Astrocyte of the spinal cord (primary cell): ENCODE data around the gene RGS9BP.
"Not testable (repeated sequence)": the region's sequence is repeated elsewhere in the genome, so short reads cannot be mapped to it uniquely, and the experiment has no call there.

ENCODE experiments used
- DNase-seq: peaks from one replicate; pipeline ENCODE4 v3.0.0; 2011; ENCODE audit warnings: low read depth, low spot score
- H3K4me3 ChIP-seq: 2 replicates; pipeline ENCODE4 v1.5.1; 2011; ENCODE audit warnings: low read depth, mild to moderate bottlenecking, low read length, moderate library complexity
- in situ Hi-C: cut with HindIII; loops from 2 replicates; pipeline ENCODE4 v1.10.0; 2017; ENCODE audit warnings: low sequenced_read_pairs
- TF ChIP-seq, protein P1 (sequence below): IDR thresholded peaks from 2 replicates; pipeline ENCODE4 v1.5.1; 2012; ENCODE audit warnings: low read depth, mild to moderate bottlenecking, low read length, inconsistent platforms

The RGS9BP gene

GRCh38 chr19:32686847-32687475, 11.3 kb downstream of the RGS9BP start:
- TF ChIP-seq, protein P1, sequence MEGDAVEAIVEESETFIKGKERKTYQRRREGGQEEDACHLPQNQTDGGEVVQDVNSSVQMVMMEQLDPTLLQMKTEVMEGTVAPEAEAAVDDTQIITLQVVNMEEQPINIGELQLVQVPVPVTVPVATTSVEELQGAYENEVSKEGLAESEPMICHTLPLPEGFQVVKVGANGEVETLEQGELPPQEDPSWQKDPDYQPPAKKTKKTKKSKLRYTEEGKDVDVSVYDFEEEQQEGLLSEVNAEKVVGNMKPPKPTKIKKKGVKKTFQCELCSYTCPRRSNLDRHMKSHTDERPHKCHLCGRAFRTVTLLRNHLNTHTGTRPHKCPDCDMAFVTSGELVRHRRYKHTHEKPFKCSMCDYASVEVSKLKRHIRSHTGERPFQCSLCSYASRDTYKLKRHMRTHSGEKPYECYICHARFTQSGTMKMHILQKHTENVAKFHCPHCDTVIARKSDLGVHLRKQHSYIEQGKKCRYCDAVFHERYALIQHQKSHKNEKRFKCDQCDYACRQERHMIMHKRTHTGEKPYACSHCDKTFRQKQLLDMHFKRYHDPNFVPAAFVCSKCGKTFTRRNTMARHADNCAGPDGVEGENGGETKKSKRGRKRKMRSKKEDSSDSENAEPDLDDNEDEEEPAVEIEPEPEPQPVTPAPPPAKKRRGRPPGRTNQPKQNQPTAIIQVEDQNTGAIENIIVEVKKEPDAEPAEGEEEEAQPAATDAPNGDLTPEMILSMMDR: no peak

DNA sequence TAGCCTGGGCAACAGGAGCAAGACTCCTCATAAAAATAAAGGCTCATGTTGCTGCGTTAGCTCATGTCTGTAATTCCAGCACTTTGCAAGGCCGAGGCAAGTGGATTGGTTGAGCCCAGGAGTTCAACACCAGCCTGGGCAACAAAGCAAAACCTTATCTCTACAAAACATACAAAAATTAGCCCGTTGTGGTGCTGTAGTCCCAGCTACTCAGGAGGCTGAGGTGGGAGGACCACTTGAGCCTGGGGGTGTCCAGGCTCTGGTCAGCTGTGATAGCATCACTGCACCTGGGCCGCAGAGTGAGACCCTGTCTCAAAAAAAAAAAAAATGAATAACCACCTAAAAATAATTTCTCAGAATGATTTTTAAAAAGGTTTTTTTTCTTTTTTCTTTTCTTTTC, 12.0 kb downstream of the RGS9BP start:
- in situ Hi-C loops: no loop called here
- H3K4me3 ChIP-seq: no peak overlapping the region
- DNase-seq: no peak
- TF ChIP-seq, protein P1: no peak

More at GRCh38 chr19:32686847-32687475, 11.3 kb downstream of the RGS9BP start:
- no peak overlapping the region for H3K4me3 ChIP-seq
- in situ Hi-C loops: no loop called here
- DNase-seq: no peak

GRCh38 chr19:32688311-32688710, 12.7 kb downstream of the RGS9BP start:
- no peak for DNase-seq
- TF ChIP-seq, protein P1: no peak
- no peak overlapping the region for H3K4me3 ChIP-seq
- in situ Hi-C loops: no loop called here

GRCh38 chr19:32691291-32691951, 15.8 kb downstream of the RGS9BP start, which contains the start of gene NUDT19:
NUDT19 (plus strand) TSS chr19:32691821; CDS start chr19:32691961, 140 bp downstream.
- TF ChIP-seq, protein P1: no peak
- peak; percentile 71 for DNase-seq
- peak within 1 kb of the TSS; percentile 52 for H3K4me3 ChIP-seq
- in situ Hi-C loops: no loop called here

DNA sequence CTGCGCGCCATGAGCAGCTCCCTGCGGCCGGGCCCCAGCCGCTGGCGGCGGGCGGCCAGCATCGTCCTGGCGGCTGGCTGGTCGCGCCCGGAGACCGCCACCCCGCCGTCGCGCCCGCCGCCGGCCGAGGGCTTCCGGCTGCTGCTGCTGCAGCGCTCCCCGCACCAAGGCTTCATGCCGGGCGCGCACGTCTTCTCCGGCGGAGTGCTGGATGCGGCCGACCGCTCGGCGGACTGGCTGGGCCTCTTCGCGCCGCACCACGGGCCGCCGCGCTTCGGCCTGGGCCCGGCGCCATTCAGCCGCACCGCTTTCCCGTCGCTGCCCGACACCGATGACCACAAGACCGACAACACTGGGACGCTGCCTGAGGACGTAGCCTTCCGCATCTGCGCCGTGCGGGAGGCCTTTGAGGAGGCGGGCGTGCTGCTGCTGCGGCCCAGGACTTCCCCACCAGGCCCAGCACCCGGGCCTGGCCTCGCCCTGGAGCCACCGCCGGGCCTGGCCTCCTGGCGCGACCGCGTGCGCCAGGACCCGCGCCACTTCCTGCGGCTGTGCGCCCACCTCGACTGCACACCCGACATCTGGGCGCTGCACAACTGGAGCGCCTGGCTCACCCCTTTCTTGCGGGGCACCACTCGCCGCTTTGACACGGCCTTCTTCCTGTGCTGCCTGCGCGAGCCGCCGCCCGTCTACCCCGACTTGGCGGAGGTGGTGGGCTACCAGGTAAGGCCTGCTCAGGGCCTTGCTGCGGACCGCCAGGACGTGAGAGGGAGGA, 16.5 kb downstream of the RGS9BP start:
- DNase-seq: peak; percentile 62

GRCh38 chr19:32692727-32693061, 17.0 kb downstream of the RGS9BP start:
- DNase-seq: no peak
- in situ Hi-C loops: no loop called here
- H3K4me3 ChIP-seq: peak overlapping the region; percentile 52
- TF ChIP-seq, protein P1: no peak

More for the DNA sequence above, 16.5 kb downstream of the RGS9BP start:
- TF ChIP-seq, protein P1: no peak
- H3K4me3 ChIP-seq: peak overlapping the region; percentile 52
- in situ Hi-C loops: no loop called here

- DNase-seq, in situ Hi-C loops, H3K4me3 ChIP-seq: not testable (repeated sequence)
These were observed 17.8 kb downstream of the RGS9BP start for GRCh38 chr19:32693151-32694108.

GRCh38 chr19:32694316-32694715, 18.7 kb downstream of the RGS9BP start:
- DNase-seq, H3K4me3 ChIP-seq, in situ Hi-C loops: not testable (repeated sequence)

DNA sequence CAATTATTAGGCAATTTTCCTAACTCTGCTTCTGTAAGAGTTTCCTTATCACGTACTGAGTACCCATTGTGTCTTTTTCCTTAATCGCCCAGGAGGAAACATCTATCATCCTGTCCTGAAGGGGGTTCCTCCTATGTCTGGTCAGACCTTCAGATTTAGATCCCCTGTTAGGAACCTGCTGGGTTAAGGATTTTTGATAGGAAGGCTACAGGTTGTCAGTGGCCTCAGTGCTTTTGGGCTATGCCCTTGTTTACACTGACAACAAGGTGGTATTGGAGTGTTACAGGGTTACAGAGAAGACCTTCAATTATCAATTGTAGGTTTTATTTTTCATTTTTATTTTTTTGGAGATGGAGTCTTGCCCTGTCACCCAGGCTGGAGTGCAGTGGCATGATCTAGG, 19.2 kb downstream of the RGS9BP start:
- H3K4me3 ChIP-seq, in situ Hi-C loops, DNase-seq: not testable (repeated sequence)
